ENCODE data around the gene ADSL.
A peak's percentile ranks its signal among the peaks of the same experiment; 100 is the strongest.
"Not testable (repeated sequence)": the region's sequence is repeated elsewhere in the genome, so short reads cannot be mapped to it uniquely, and the experiment has no call there.

ADSL gene

GRCh38 chr22:40346185-40347118 lies at the start of gene ADSL:
Gene ADSL, plus strand, starts transcription at chr22:40346500. Its CDS starts 59 bp downstream, at chr22:40346559.
- peak; percentile 69 for DNase-seq

- no peak for DNase-seq
Measured at GRCh38 chr22:40300316-40300715, 46.0 kb upstream of the ADSL start.

- no peak for DNase-seq
Measured at GRCh38 chr22:40300884-40301672, 45.2 kb upstream of the ADSL start.

GRCh38 chr22:40302149-40302548 lies 44.2 kb upstream of the ADSL start:
- DNase-seq = no peak

- no peak for DNase-seq
Measured at GRCh38 chr22:40305625-40306024, 40.7 kb upstream of the ADSL start.

GRCh38 chr22:40308999-40309573 lies 37.2 kb upstream of the ADSL start:
- DNase-seq = no peak

- no peak for DNase-seq
Measured at GRCh38 chr22:40309631-40310030, 36.7 kb upstream of the ADSL start.

GRCh38 chr22:40310081-40310767 lies 36.1 kb upstream of the ADSL start:
- no peak for DNase-seq

- DNase-seq = no peak
Measured at GRCh38 chr22:40310768-40311120, 35.6 kb upstream of the ADSL start.

- DNase-seq = not testable (repeated sequence)
Measured at GRCh38 chr22:40311646-40312045, 34.7 kb upstream of the ADSL start.

- DNase-seq = no peak
Measured at GRCh38 chr22:40312050-40312449, 34.2 kb upstream of the ADSL start.

- DNase-seq = no peak
Measured at GRCh38 chr22:40313007-40313406, 33.3 kb upstream of the ADSL start.

GRCh38 chr22:40314041-40314440 lies 32.3 kb upstream of the ADSL start:
- DNase-seq = no peak

- DNase-seq = no peak
Measured at GRCh38 chr22:40320687-40321086, 25.6 kb upstream of the ADSL start.

GRCh38 chr22:40322021-40322420 lies 24.3 kb upstream of the ADSL start:
- no peak for DNase-seq

GRCh38 chr22:40322818-40323447 lies 23.4 kb upstream of the ADSL start:
- no peak for DNase-seq

GRCh38 chr22:40323681-40324171 lies 22.6 kb upstream of the ADSL start:
- DNase-seq = no peak

- peak; percentile 26 for DNase-seq
Measured at GRCh38 chr22:40324468-40325305, 21.6 kb upstream of the ADSL start.

GRCh38 chr22:40325315-40325714 lies 21.0 kb upstream of the ADSL start:
- peak; percentile 31 for DNase-seq

- no peak for DNase-seq
Measured at GRCh38 chr22:40326905-40327735, 19.2 kb upstream of the ADSL start.
